HG02970 (cell line): ENCODE measurements around the gene LTBP1.

ENCODE experiments used
- ATAC-seq: cut with Tn5 transposase; IDR thresholded peaks from one replicate; pipeline ENCODE4 v1.9.1; 2021; ENCODE audit warnings: mild to moderate bottlenecking, moderate library complexity, moderate number of reproducible peaks; ENCODE audit not compliant: unreplicated experiment, low FRiP score

Gene LTBP1

GRCh38 chr2:33106115-33106514, 159.4 kb downstream of the LTBP1 start:
- ATAC-seq = no peak

- no peak for ATAC-seq
Measured at GRCh38 chr2:33107690-33108482, 161.1 kb downstream of the LTBP1 start.

DNA sequence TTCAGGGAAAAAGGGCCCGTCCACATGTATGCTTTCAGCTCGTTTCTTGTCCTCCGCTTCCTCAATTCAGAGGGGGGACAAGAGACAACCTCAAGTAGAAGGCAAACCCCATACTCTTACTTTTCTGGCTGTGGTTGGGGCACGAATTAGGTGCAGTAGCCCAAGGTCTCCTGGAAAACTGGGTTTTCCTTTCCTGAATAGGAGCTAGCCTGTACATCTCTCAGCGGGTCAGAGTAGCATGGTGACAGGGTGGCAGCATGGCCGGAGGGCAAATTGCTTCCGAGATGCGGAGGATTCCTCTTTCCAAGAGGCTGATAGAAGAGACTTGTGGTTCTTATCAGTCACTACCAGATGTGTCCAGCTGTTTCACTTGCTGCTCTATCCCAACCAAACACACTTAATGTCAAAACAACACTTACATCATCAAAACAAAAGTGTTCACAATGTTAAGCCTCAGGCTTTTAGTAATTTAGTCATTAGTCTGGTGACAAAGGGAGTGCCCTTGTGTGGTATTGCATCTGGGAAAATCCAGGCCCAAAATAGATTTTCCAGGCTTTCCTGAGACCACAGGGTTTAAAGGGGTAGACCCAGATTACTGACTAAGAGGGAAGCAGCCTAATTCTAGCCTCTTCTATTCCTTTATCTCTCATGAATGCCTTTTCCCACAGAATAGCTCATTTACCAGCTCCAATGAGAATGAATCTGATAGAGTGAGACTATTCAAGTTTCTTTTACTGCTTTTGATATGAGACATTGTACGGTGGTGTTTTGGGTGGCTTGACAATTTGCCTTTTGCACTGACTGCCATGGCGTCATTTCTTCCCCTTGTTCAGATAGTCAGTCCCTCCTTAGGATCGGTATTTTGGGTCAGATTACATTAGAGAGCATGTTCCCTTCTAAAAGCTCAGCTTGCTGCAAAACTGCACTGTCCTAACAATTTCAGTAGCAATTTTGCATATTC, 162.0 kb downstream of the LTBP1 start:
- ATAC-seq = no peak

- ATAC-seq = no peak
Measured at GRCh38 chr2:33110461-33110860, 163.7 kb downstream of the LTBP1 start.

- no peak for ATAC-seq
Measured at GRCh38 chr2:33111002-33111446, 164.3 kb downstream of the LTBP1 start.

DNA sequence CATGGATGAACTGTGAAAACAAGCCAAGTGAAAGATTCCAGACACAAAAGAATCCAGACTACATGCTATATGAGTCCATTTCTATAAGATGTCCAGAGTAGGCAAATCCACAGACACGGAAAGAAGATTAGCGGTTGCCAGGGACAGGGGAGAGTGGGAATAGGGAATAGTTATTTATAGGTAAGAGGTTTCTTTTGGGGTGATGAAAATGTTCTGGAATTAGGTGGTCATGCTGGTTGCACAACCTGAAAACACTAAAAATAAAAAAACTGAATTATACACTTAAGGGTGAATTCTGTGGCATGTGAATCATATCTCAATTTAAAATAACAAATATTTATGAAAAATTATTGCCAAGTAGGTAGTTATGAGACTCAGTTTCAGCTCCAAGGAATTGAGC, 168.4 kb downstream of the LTBP1 start:
- ATAC-seq = no peak

- ATAC-seq = no peak
Measured at GRCh38 chr2:33115728-33116127, 169.0 kb downstream of the LTBP1 start.

- ATAC-seq = no peak
Measured at GRCh38 chr2:33116799-33117198, 170.0 kb downstream of the LTBP1 start.

DNA sequence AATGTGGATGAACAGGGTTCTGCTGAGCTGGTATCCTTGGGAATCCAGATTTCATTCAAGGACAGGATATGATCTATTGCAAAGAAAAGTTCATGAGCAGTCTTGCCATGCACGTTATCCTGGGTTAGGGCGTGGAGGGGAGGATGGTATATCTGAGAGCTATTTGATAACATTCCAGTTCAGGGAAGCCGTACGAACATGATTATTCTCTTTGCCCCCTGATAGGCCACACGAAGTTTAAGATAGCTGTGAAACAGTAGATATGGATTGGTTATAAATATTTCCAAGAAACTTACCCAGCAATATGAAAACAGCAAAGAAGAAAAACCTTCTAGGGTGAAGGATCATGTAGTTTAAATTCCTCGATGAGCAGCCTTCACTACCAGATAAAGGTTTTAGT, 171.9 kb downstream of the LTBP1 start:
- ATAC-seq = no peak

DNA sequence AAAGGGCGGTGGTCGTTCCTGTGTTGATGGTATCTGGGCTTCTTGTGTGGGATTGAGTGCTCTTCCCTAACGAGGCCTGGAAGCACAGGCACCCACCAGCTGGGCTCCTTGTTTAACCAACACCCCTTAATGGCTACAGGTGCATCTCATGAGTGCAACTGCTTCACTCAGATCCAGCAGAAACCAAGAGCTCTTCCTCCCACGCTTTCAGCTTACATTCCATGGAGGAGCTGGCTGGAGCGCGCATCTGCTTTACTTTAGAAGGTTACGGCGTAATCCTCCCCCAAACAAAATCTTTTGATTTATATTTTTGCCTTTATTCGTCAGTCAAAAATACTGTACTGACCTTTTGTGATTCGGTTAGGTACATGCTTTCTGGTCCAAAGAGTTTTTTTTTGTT, 174.7 kb downstream of the LTBP1 start:
- no peak for ATAC-seq

DNA sequence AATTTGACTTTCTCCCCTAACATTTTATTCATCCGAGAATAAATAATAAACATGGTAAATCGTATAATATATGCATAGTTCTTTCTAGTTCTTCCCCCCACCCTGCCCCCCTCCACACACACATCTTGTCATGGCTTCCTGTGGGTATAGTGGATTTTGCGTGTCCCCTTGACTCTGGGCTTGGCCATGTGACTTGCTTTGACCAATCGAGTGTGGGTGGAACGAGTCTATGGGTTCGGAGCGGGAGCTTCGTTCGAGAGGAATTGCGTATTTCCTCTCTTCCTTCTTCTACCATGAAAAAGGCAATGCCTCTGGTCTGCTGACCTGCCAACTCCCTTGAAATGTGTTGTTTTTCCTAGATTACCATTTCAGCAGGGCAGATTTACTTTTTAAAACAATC, 175.2 kb downstream of the LTBP1 start:
- ATAC-seq = no peak

- ATAC-seq = no peak
Measured at GRCh38 chr2:33122726-33123125, 176.0 kb downstream of the LTBP1 start.

DNA sequence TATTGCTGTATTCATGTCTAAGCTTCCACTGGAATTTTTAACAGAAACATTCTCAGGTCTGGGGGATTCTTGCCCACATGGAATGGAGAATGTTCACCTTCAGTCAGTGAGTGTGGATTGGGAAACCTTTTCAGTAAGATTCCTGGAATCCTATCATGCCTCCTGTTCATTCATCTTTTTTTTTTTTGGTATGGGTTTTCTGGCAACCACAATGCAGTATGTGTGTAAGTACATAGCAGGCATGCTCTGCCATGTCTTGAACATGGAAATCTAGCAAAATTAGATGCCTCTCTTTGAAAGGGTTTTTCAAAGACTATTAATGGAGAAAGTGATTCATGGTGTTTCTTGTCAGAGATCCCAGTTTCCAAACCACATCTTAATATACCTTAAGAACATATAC, 176.5 kb downstream of the LTBP1 start:
- ATAC-seq = no peak

DNA sequence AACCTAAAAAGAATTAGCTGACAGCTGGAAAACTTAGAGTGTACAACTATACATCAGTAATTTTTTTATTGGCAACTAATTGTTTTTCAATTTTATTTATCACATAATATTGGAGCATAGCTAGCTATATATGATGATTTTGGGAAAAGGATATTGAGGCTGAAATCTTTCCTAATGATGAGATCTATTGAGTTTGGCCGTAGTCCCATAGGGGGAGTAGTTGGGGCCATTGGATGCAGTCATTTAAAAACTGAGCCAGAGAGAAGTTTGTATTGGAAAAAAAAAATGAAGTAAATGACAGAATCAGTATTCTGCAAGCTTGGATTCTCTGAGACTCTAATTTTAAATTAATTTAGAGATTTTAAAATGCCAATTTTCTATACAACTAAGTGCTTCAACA, 179.8 kb downstream of the LTBP1 start:
- no peak for ATAC-seq

DNA sequence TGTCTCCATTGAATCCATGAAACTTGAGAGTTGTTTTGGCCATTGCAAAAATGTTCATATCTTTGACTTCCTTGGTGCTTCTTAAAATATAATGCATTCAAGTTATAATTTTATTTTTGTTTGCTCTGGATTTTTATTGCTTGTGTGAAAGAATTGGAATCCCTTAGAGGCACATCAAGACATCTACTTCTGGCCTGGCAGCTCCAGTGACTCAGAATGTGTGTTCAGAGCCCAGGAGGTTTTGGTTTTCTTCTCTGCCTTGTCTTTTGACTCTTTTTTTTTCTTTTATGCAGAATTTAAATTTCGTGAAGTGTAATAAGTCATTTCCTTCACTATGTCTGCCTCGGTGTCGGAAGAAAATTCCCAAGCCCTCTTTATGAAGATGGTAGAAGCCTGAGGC, 180.2 kb downstream of the LTBP1 start:
- no peak for ATAC-seq

DNA sequence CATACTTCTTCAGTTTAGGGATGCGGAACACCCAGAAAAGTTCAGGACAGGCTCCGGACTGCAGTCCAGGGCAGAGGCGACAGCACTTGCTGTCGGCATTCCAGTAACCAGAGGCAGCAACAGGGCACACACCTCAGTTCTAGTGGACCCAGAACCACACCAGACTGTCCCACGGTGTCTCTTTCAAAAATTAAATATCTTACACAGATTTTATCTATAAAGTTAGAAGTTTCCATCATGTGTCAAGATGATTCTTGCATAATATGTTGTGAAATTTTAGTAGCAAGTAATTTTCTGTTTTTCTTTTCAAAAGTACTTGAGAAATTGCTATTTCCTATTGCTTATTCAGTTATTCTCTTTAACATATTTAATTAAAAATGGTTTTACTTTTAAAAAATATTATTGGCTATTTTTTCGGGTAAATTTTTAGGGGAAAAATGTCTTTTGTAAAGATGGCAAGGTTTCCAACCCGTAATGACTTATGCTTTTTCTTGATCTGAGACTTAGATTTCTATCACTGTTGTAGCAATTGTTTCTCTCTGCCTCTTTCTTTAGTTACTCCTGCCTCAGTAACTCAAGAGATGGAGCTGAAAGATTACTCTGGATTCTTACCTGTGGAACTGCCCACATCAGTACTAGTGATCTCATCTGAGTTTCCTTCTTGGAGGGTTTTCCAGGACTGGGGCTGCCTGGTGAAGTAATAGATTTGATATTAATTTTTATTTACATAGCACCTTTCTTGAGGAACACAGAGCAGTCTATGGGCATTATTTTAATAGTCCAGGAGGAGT, 182.7 kb downstream of the LTBP1 start:
- no peak for ATAC-seq

GRCh38 chr2:33130054-33130447, 183.3 kb downstream of the LTBP1 start:
- ATAC-seq = no peak

- no peak for ATAC-seq
Measured at GRCh38 chr2:33130544-33130943, 183.8 kb downstream of the LTBP1 start.

DNA sequence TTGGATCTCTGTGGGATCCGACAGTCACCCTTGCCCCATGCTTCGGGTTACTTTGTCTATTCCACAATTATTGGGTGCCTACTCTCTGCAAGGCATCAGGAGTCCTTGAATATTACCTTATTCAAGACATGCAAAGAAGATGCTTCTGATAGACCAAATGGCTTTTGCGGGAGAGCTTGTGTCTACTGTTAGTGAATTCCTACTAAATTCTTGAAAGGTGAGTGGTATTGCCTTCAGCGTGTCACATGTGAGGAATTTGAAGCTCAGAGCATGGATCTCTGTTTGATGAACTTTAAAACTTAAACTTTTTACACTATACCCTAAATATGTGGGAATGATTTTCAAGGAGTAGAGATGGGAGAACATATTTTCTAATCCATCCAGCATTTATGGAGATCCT, 184.4 kb downstream of the LTBP1 start:
- ATAC-seq = no peak

DNA sequence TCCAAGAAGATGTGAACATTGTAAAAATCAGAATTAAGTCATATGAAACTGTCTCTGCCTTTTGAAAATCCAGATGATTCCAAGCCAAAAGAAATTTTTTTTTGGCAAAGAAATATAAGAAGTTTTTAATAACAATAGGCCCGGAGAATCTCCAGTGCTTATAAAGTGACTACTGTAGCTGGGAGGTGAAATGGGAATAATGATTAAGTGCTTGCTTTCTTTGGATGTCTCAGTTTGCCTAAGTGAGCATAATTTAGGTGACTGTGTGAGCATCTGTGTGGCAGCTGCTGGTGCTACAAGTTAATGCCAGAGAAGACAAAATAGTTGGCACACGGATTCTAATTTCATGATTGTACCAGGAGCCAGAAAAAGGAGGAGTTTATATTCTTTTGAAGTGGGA, 185.0 kb downstream of the LTBP1 start:
- no peak for ATAC-seq

DNA sequence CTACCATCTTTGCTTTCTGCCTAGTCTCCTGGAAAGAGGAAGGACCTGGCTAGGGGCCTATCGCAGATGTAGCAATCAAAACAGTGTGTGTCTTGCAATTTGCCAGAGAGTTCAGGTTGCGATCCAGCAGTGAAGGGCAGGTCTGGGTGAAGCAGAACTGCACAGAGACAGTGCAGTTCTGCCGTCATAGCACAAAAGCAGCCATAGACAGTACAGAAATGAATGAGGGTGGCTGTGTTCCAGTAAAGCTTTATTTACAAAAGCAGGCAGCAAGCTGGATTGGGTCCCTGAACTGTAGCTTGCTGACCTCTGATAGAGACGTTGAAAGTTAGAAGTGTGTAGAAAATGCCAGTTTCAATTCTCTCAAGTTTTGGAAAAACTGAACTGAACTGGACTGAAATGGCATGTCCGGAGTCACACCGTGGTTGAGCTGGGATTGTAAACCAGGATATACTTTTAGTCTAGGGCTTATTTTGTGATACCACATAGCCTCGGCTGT, 186.8 kb downstream of the LTBP1 start:
- no peak for ATAC-seq
